GM21619 (cell line): ENCODE results near the gene DIP2B.
"Not testable (repeated sequence)": the region's sequence is repeated elsewhere in the genome, so short reads cannot be mapped to it uniquely, and the experiment has no call there.

Experiments
- ATAC-seq: cut with Tn5 transposase; IDR thresholded peaks from one replicate; pipeline ENCODE4 v1.9.1; 2021; ENCODE audit not compliant: unreplicated experiment

The DIP2B gene

DNA sequence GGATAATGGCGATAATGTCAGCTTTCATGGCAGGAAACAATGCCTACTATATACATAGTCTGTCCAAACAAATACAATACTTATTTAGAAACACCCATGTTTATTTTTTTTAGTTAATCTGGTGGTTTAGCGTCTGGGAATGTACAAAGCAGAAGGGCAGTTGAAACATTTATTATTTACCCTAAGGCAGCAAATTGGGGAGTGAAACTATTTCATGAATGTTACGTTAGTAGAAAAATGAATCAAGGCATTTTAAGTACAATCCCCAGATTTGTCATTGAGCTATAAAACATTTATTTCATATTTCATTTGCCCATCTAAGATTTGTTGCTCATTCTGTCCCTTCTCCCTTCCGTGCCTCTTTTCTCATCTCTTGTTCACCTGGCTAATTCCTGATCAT, 172.0 kb downstream of the DIP2B start:
- no peak for ATAC-seq

DNA sequence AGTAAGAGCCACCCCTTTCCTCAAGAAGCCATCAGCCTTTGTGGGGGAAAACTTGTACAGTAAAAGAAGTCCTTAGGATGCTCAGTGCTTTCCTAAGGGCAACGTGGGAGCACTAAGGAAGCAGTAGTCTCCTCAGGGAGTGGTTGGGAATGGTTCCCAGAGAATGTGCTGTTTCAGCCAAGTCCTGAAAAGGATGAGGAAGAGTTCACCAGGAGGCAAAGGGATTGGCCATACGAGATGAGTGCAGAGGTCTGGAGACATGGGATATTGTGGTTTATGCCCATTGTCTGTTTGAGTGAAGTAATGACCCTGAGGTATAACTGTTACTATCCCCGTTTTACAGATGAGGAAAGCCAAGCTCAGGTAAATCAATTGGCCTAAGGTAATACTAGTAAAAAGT, 173.1 kb downstream of the DIP2B start:
- ATAC-seq, result no peak

DNA sequence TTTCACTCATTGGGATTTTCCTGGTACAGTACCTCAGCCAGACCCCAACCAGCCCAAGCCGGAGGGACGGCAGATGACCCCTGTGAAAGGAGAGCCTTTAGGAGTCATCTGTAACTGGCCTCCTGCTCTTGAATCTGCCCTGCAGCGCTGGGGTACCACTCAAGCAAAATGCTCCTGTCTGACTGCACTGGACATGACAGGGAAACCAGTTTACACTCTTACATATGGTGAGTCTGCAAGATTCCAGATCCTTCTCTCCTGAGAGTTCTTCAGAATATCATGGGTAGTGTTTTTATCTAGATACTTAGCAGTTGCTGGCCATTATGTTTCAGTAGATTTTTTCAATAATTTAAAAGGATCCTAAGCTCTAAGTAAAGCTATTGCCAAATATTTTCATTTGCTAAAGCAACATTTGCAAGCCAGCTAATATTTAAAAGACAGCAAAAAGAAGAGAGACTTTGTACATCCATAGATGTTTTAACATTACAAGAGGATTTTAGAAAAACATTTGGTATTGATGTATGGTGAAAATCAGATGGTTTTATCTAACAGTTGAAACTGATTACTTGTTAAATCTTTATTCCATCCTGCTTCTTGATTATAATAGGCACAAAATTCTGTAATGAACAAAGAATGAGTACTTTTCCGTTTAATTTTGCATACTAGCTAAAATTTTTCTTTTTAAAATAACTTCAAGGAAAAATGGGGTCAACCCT, 174.0 kb downstream of the DIP2B start:
- no peak for ATAC-seq

GRCh38 chr12:50679612-50680011, 174.8 kb downstream of the DIP2B start:
- no peak for ATAC-seq

GRCh38 chr12:50681064-50681463, 176.3 kb downstream of the DIP2B start:
- not testable (repeated sequence) for ATAC-seq

DNA sequence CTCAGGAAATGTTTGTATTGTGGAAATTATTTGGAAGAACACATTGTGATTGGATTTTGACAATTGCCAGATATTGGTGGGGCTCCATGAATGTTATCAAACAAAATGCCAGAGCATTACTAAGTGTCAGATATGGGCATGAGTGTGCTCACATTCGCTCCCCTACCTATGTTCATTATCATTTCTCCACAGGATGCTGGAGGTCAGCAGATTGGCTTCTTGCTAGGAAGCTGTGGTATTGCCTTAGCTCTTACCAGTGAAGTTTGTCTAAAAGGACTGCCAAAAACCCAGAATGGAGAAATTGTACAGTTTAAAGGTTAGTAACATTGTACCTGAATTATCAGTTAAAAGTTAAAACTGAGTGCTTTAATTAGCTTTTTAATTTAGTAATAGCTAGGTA, 180.9 kb downstream of the DIP2B start:
- no peak for ATAC-seq

DNA sequence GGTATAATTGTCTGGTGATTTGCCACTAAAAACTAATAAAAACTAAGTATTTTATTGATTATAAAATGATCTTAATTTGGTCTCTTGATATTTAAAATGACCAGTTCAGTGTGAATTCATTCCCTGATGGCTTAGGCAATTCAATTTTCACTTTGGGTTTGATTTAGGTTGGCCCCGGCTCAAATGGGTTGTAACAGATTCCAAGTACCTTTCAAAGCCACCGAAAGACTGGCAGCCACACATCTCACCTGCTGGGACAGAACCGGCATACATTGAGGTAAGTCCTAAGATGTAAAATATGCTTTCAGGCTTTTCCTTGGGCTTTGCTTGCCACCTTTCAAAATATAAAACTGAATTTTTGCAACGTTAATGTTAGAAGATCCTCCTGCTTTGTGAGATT, 181.6 kb downstream of the DIP2B start:
- ATAC-seq, result no peak

DNA sequence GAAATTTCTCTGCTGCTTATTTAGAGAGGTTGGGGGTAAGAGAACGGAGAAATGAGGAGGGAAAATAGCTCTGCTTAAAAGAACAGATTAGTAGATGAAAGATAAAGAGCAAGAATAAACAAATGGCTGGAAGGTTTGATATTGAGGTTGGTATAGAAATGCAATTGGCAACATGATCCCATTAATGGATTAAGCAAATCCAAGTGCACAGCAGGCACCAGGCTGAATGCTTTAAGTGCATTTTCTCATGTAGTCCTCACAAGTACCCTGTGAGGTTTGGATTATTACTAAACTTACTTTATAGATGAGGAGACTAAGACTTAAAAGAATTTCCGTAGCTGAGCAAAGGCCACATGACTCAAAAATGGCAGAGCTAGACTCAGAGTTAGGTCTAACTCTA, 182.2 kb downstream of the DIP2B start:
- no peak for ATAC-seq

- ATAC-seq, result no peak
Measured at GRCh38 chr12:50689437-50689836, 184.7 kb downstream of the DIP2B start.

DNA sequence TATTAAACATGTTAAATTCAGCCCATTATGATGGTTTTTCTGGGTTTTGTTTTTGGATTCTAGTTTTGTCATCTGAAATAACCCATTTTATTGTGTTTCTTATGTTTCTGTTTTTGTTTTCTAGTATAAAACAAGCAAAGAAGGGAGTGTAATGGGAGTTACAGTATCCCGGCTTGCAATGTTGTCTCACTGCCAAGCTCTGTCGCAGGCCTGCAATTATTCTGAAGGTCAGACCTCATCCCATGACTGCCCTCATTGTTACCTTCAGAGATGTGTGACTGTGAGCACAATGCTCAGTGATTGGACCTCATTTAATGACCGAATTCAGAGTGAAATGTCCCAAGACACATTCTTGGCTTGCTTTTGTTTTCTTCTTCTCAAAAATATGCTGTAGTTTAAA, 186.1 kb downstream of the DIP2B start:
- ATAC-seq, result no peak

DNA sequence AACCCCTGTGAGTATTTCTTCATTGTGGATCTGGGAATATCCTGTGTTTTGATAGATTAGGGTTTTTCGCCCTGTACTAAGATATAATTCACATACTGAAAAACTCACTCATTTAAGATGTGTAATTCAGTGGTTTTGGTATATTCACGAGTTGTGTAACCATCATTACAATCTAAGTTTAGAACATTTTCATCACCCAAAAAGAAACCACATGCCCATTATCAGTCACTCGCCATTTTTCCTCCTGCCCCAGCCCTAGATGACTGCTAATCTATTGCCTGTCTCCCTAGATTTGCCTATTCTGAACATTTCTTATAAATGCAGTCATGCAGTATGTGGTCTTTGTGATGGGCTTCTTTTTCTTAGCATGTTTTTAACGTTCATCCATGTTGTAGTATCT, 191.2 kb downstream of the DIP2B start:
- no peak for ATAC-seq

- ATAC-seq, result no peak
Measured at GRCh38 chr12:50696931-50697330, 192.1 kb downstream of the DIP2B start.

- ATAC-seq, result no peak
Measured at GRCh38 chr12:50699154-50699553, 194.4 kb downstream of the DIP2B start.

- no peak for ATAC-seq
Measured at GRCh38 chr12:50699940-50700339, 195.2 kb downstream of the DIP2B start.

- ATAC-seq, result no peak
Measured at GRCh38 chr12:50706606-50707005, 201.8 kb downstream of the DIP2B start.

GRCh38 chr12:50707396-50707795, 202.6 kb downstream of the DIP2B start:
- ATAC-seq, result no peak

DNA sequence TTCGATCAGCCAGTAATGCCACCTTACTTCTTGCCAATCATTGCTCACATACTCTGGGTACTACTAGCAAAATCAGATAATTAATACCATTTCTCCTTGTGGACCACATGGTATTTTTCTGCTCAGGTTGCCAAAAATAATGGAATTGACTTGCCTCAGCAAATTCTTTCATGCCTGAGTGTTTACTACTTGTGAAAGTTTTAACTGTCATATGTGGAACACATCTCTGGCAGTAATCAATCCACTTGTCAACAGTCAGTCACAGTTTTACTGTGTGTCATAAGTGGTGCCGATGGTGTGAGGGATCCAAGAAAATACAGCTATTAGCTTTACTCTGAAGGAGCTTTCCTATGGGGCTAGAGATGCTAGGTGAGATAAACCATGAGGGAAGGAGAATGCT, 203.8 kb downstream of the DIP2B start:
- no peak for ATAC-seq

DNA sequence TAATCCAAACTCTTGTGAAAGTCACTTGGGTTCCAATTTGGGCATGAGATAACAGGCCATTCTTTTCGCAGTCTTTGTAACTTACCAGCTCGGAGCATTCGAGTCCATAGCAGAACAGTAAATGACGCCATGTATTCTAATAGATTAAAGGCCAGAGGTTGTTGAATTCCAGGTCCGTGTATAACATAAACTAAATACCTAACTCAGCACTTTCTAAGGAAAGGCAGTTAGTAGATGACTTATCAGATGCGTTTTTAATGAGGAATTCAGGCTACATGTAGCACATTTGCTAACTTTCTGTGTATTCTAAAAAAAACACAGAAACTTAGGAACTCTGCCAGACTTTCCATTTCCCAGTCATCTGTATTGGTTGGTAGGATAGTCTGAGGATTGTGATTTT, 206.3 kb downstream of the DIP2B start:
- ATAC-seq, result no peak

DNA sequence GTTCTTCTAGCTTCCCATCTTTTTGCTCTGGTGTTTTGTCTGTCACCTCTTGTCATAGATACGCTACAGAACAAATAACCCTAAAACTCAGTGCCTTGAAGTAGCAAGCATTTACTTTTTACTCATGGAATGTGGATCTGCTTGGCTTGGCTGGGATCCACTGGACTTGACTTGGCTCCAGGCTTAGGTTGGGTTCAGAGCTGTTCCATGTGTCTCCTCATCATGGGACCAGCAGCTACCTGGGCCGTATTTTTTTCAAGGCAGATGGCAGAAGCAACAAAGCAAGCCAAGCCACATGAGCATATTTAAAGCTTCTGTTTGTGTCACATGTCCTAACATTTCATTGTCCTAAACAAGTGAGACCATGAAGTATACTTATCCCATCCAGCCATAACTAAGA, 210.4 kb downstream of the DIP2B start:
- ATAC-seq, result no peak

GRCh38 chr12:50718760-50719159, 214.0 kb downstream of the DIP2B start:
- no peak for ATAC-seq

DNA sequence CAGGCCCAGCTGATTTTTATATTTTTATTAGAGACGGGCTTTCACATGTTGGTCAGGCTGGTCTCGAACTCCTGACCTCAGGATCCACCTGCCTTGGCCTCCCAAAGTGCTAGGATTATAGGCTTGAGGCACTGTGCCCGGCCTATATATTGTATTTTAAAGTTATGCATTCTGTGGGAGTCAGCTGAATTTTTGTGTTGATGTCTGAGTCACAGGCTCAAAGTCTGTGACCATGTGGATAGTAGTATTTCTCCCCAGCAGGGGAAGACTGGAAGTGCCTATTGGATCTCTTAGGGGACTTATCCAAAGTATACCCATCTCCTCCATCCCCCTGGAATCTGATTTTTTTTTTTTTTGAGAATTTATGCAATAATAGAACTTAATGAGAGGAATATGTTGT, 215.3 kb downstream of the DIP2B start:
- ATAC-seq, result no peak

DNA sequence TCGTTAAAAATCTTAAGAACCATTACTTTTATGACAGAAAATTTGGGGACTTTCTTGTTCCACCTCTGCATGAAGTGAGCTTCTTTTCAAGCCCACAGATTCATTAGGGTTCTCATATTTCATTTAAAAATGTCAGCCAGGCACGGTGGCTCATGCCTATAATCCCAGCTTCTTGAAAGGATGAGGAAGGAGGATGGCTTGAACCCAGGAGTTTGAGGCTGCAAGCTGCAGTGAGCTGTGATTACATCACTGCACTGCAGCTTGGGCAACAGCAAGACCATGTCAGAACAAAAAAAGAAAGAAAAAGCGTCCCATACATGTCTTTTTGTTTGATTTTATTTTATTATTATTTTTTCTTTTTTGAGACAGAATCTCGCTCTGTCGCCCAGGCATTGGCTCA, 215.7 kb downstream of the DIP2B start:
- ATAC-seq, result no peak

DNA sequence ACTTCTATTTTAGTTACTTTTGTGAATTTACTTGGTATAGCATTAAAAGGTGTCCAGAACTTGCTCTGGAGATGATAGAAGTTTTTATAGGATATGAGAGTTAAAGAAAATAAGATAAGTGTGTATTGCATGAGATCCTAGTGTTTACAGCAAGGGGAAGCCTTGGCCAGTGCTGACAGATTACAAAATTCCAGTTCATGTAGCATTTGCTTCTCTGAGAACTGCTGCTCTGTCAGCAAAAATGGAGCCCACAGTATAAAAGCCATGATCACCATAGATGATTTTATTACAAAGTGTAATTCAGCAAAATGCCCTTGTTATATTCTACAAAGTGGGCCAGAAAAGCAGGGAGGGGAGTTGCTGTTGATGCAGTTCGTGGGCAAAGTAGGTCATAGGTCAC, 219.1 kb downstream of the DIP2B start:
- no peak for ATAC-seq
